ENCODE data around the gene PAPLN.
"Not testable (repeated sequence)": the region's sequence is repeated elsewhere in the genome, so short reads cannot be mapped to it uniquely, and the experiment has no call there.

PAPLN gene

GRCh38 chr14:73237219-73237785, at the start of gene PAPLN:
PAPLN (plus strand) TSS chr14:73237506; CDS start chr14:73239779, 2,273 bp downstream.
- no peak for DNase-seq

- no peak for DNase-seq
These were observed 48.8 kb upstream of the PAPLN start for GRCh38 chr14:73188501-73188911.

GRCh38 chr14:73189651-73190050, 47.7 kb upstream of the PAPLN start:
- no peak for DNase-seq

- DNase-seq = no peak
These were observed 45.9 kb upstream of the PAPLN start for GRCh38 chr14:73191441-73191840.

- not testable (repeated sequence) for DNase-seq
These were observed 43.0 kb upstream of the PAPLN start for GRCh38 chr14:73194306-73194705.

GRCh38 chr14:73198253-73198652, 39.1 kb upstream of the PAPLN start:
- DNase-seq = no peak

GRCh38 chr14:73203527-73203926, 33.8 kb upstream of the PAPLN start:
- no peak for DNase-seq

- no peak for DNase-seq
These were observed 29.7 kb upstream of the PAPLN start for GRCh38 chr14:73207615-73208014.

- no peak for DNase-seq
These were observed 28.9 kb upstream of the PAPLN start for GRCh38 chr14:73208390-73208789.

- no peak for DNase-seq
These were observed 28.5 kb upstream of the PAPLN start for GRCh38 chr14:73208846-73209245.

- no peak for DNase-seq
These were observed 27.4 kb upstream of the PAPLN start for GRCh38 chr14:73209953-73210352.

- no peak for DNase-seq
These were observed 25.9 kb upstream of the PAPLN start for GRCh38 chr14:73211251-73212040.

- DNase-seq = no peak
These were observed 21.3 kb upstream of the PAPLN start for GRCh38 chr14:73216030-73216429.

- DNase-seq = no peak
These were observed 19.9 kb upstream of the PAPLN start for GRCh38 chr14:73217411-73217810.

- DNase-seq = no peak
These were observed 17.2 kb upstream of the PAPLN start for GRCh38 chr14:73220061-73220460.

- DNase-seq = no peak
These were observed 16.7 kb upstream of the PAPLN start for GRCh38 chr14:73220634-73221033.

GRCh38 chr14:73221945-73222344, 15.4 kb upstream of the PAPLN start:
- no peak for DNase-seq

- no peak for DNase-seq
These were observed 14.3 kb upstream of the PAPLN start for GRCh38 chr14:73223049-73223448.

GRCh38 chr14:73225496-73225895, 11.8 kb upstream of the PAPLN start:
- DNase-seq = no peak

GRCh38 chr14:73227812-73228781, 9.2 kb upstream of the PAPLN start:
- no peak for DNase-seq

GRCh38 chr14:73230051-73230450, 7.3 kb upstream of the PAPLN start:
- DNase-seq = no peak

- no peak for DNase-seq
These were observed 5.1 kb upstream of the PAPLN start for GRCh38 chr14:73231981-73232851.
